ENCODE data around the gene ALLC.
"Not testable (repeated sequence)": the region's sequence is repeated elsewhere in the genome, so short reads cannot be mapped to it uniquely, and the experiment has no call there.

DNA sequence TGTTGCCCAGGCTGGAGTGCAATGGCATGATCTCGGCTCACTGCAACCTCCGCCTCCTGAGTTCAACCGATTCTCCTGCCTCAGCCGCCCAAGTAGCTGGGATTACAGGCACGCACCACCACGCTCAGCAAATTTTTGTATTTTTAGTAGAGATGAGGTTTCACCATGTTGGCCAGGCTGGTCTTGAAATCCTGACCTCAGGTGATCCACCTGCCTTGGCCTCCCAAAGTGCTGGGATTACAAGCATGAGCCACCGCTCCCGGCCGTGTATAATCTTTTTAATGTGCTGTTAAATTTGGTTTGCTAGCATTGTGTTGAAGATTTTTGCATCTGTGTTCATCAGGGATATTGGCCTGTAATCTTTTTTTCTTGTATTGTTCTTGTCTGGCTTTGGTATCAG lies 38.3 kb upstream of the ALLC start:
- TF ChIP-seq, protein P1, sequence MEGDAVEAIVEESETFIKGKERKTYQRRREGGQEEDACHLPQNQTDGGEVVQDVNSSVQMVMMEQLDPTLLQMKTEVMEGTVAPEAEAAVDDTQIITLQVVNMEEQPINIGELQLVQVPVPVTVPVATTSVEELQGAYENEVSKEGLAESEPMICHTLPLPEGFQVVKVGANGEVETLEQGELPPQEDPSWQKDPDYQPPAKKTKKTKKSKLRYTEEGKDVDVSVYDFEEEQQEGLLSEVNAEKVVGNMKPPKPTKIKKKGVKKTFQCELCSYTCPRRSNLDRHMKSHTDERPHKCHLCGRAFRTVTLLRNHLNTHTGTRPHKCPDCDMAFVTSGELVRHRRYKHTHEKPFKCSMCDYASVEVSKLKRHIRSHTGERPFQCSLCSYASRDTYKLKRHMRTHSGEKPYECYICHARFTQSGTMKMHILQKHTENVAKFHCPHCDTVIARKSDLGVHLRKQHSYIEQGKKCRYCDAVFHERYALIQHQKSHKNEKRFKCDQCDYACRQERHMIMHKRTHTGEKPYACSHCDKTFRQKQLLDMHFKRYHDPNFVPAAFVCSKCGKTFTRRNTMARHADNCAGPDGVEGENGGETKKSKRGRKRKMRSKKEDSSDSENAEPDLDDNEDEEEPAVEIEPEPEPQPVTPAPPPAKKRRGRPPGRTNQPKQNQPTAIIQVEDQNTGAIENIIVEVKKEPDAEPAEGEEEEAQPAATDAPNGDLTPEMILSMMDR (conservative IDR thresholded peaks at IDR 0.05), result not testable (repeated sequence)
- not testable (repeated sequence) for TF ChIP-seq ZFX (IDR thresholded peaks at IDR 0.05)

Data from C4-2B (cell line).